GM19372 (cell line): ENCODE data around the gene FIGNL2.
"Not testable (repeated sequence)": the region's sequence is repeated elsewhere in the genome, so short reads cannot be mapped to it uniquely, and the experiment has no call there.

ENCODE experiments used
- ATAC-seq: cut with Tn5 transposase; IDR thresholded peaks from one replicate; pipeline ENCODE4 v1.9.1; 2021; ENCODE audit warnings: mild to moderate bottlenecking, low read depth, moderate library complexity; ENCODE audit not compliant: unreplicated experiment

The FIGNL2 gene

DNA sequence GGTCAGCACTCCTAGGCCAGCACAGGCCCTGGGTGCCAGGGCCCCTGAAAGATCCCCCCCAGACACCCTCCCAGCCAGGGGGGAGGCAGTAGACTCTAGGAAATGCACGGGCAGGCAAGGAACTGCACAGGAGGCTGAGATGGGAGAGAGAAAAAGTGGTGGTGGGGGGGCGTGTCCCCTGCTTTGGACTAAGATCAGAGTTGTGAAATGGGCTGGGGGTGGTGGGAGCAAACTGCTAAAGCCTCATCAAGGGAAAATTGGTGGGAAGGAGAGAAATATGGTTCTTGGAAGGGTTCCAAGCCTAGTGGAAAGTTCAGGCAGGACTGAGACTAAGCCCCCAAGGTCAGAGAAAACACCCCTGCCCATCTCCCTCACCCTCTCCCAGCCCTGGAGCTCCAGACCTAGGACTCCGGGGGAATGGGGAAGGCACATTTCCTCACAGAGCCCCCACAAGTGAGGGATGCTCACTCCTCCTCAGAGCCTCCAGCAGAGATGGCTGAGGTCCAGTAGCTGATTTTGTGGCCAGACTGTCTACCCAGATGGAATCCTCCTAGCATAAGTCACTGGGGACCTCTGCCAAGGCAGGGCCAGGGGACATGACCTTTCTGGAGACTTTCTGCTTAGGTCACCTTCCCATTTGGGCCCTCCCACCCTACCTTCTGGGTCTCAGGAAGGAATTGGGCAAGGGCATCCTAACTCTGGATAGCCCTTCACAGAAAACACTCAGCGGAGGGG lies 29.8 kb downstream of the FIGNL2 start:
- ATAC-seq: no peak

DNA sequence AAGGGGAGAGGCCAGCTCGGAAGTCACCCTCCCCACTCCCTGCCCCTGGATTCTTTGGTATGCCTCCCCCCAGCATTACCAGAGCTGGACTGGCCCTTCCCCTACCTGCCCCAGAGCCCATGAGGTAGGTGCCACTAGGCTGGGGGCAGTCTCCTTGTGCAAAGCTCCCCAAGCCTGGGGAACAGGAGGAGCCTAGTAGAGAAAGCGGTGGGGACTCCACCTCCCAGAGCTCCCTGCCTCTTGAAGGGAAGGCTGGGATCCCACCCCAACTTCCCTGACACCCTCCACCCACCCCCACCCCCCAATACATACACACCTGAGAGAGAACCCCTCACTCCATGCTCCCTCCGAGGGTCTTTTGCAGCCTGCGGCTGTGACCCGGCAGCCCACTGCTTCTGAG lies 30.4 kb downstream of the FIGNL2 start:
- ATAC-seq: no peak

GRCh38 chr12:51817027-51817953 lies 31.2 kb downstream of the FIGNL2 start:
- no peak for ATAC-seq

DNA sequence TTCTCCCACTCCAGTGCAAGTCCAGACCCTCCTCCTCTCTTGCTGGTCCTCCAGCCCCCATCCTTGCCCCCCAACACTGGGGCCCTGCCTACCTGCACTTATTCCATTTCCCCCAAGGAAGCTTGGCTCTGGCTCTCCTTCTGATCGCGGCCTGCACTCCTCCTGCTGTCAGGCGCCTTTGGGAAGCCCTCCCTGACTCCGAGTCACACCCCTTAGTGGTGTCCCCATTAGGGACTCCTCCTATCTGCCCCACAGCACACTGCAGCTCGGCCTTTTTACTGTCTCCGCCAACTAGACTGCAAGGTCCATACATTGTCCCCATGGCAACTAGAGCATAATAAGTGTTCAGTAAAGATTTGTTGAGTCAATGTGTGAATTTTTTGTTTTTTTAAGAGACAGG lies 32.9 kb downstream of the FIGNL2 start:
- ATAC-seq: no peak

DNA sequence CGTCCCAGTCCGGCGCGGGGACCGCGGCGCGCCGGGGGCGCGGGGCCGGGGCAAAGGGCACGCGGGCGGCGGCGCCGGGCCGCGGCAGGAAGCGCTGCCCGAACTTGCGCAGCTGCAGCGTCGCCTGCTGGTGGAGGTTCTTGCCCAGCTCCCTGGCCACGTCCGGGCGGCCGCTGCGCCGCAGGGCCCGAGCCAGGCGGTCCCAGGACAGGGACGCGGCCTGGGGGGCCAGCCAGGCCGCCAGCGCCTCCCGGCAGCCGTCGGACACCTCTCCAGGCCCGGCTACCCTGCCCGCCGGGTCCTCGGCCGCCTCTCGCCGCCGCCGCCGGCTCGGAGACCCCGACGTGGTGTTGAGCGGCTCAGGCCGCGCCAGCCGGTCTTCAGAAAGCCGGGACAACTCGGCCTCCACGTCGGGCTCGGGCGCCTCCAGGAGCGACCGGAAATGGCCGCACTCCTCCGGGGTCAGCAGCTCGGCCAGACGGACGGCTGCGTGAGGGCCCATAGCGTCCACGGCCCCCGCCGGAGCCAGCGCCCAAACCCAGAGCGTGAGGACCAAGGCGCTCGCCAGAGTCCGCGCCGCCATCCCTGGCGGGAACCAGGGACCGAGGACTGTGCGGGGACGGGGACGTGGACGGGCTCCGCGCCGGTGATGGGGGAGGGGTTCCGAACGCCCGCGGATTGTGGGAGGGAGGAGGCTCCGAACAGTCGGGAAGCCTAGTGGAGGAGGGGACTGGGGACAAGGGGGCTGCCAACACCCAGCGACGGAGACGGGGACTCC lies 34.0 kb downstream of the FIGNL2 start:
- no peak for ATAC-seq

DNA sequence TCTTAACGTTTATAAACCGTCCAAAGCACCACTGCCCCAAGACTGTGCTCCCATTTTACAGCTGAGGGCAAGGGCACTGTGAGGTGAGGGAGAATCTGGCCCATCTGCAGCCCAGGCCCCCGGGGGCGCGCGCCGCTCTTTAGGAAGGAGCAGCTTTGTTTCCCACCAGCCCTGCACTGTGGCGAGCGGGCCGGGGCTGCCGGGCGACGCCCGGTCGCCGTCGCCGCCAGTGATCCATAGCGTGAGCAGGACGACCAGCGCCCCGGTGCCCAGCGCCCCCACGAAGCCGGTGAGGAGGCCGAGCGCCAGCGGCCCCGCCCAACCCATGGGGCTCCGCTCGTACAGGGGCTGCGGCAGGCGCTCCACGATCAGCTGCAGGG lies 34.6 kb downstream of the FIGNL2 start:
- no peak for ATAC-seq

DNA sequence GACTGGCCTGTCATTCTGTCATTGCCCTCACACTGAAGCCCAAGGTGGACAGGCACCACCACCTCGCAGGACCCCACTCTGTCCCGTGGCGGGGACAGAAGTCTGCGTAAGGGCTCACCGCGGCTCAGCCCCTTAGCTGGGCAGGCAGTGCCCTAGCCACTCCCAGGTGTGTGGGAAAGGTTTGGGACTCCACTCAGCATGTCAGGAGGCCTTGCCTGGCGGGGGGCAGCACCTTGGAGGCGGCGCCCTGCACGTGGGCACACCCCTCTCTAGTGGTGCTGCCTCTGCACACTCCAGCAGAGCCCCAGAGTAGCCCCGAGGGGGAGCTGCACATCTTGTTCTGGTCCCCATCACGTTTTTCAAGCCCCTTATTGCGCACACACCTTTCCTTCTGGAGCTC lies 35.6 kb downstream of the FIGNL2 start:
- ATAC-seq: no peak

DNA sequence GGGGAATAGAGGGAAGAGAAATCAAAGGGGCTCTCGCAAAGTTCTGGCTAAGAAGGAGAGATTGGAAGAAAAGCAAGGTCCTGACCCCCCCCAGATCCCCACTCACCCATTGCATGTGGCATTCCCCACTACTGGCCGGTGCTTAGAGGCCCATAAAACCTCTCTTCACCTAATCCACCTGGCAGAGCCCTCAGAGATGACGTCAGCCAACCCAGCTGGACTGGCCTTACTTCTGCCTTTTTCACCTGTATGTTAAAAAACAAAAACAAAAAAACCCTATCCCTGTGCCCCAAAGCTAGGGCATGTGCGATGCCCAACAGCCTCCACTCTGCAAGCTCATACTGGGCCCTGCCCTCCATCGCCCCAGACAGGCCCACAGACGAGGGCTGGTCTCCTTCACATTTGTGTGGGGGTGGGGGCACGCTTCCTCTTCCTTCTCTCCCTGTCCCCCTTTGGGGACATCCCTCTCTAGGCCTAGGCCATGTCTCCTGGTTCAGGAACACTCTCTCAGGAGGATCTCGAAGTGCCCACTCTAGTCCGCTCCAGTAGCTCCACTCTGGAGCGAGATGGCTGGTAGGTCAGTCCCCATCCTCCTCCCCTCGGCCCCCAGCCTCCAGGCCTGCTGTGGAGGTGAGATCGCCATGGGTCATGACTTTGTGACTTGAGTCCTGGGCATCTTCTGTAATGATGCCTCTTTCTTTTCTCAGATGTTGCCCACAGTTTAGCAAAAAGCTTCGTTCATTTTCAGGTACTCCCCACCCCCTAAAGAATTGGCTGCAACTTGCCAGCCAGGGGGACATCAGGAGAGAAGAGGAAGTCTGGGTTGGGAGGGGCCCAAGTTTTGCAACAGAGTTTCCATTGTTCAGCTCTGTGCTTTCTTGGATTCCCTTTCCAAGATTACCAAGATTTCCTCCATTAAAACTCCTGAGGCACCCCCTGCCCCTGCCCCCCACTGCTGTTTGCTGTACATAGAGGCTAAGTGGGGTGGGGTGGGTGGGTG lies 37.0 kb downstream of the FIGNL2 start:
- ATAC-seq: no peak

GRCh38 chr12:51809193-51809592 lies 39.3 kb downstream of the FIGNL2 start:
- ATAC-seq: no peak

GRCh38 chr12:51806896-51807295 lies 41.6 kb downstream of the FIGNL2 start:
- no peak for ATAC-seq

GRCh38 chr12:51801027-51801426 lies 47.5 kb downstream of the FIGNL2 start:
- ATAC-seq: no peak

- ATAC-seq: no peak
Measured at GRCh38 chr12:51798501-51798900, 50.0 kb downstream of the FIGNL2 start.

DNA sequence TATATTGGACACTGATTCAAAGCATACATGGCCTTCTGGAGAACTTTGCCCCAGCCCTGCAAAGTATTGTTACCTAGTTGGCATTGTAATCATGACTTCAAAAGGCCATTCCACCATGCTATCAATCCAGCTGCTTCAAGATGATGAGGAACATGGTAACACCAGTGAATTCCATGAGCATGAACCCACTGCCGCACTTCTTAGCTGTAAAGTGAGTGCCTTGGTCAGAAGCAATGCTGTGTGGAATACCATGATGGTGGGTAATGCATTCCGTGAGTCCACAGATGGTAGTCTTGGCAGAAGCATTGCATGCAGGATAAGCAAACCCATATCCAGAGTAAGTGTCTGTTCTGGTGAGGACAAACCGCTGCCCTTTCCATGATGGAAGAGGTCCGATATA lies 50.5 kb downstream of the FIGNL2 start:
- ATAC-seq: not testable (repeated sequence)

GRCh38 chr12:51797301-51797700 lies 51.2 kb downstream of the FIGNL2 start:
- no peak for ATAC-seq

DNA sequence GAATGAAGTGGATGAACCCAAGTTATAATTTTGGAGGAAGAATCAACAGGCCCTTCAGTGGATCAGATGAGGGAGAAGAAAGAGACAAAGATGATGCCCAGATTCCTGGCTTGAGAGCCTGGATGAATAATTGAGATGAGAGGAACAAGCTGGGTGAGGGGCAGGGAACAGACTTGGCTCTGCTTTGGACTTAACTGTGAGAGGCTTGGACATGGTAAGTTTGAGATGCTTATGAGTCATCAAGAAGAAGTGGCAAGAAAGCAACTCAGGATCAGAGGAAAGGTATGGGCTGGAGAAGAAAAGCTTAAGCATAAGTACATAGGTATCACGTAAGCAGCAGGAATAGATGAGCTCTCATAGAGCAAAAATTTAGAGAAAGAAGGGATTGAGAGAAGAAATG lies 55.3 kb downstream of the FIGNL2 start:
- no peak for ATAC-seq

DNA sequence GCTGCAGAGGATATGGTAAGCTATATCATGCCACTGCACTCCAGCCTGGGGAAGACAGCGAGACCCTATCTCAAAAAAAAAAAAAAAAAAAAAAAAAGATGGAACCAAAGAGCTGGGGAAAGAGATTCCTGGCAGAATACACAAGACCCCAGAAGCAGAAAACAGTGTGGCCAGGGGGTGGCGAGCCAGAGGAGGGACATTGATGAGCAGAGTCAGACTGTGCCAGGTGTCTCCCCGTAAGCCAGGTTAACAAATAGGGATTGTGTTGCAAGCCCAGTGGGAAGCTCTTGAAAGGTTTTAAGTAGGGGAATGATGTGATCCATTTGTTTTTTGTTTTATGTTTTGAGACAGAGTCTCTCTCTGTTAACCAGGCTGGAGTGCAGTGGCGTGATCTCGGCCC lies 56.1 kb downstream of the FIGNL2 start:
- no peak for ATAC-seq

- no peak for ATAC-seq
Measured at GRCh38 chr12:51788876-51789275, 59.6 kb downstream of the FIGNL2 start.

GRCh38 chr12:51785906-51786305 lies 62.6 kb downstream of the FIGNL2 start:
- no peak for ATAC-seq

- no peak for ATAC-seq
Measured at GRCh38 chr12:51784688-51785087, 63.8 kb downstream of the FIGNL2 start.

GRCh38 chr12:51779876-51780275 lies 68.6 kb downstream of the FIGNL2 start:
- no peak for ATAC-seq
